ENCODE results near the gene EMSY. TPM values are rescaled to one million over a fixed set of nuclear protein-coding genes. Genes with fewer than 3 reads are reported as not detected.

EMSY gene
- total RNA-seq, 1 experiment from 2014 or later: 29.3 TPM

- Mint-ChIP-seq H3K36me3 (ENCODE audit: insufficient read depth in 1 of 3, low read depth in 3 of 3) (no peaks in the 10 kb centered on the region; a peak in 1 of 7 replicates), H3K27ac (no peak overlapping the region)
- no peak overlapping the region for H3K4ac ChIP-seq (ENCODE audit: low read depth, low read length)
Measured at GRCh38 chr11:76567261-76567660, 122.4 kb downstream of the EMSY start.

More at GRCh38 chr11:76567261-76567660, 122.4 kb downstream of the EMSY start:
- no peaks in the 10 kb centered on the region for H4K20me1 ChIP-seq (ENCODE audit: control insufficient read depth, insufficient read depth, insufficient read length)
- H3K79me1 ChIP-seq (ENCODE audit: insufficient read depth, low read depth, low read length, poor library complexity, severe bottlenecking): no peaks in the 10 kb centered on the region
- H4K8ac ChIP-seq (replicated peaks; ENCODE audit: insufficient read length, low read depth, low read length): no peak overlapping the region
- no peak overlapping the region for H3K56ac ChIP-seq (ENCODE audit: insufficient read length, low read depth, low read length)
- H4K91ac ChIP-seq (ENCODE audit: insufficient read length, low read depth, low read length): no peak overlapping the region
- no peak overlapping the region for H2BK15ac ChIP-seq (ENCODE audit: low read depth, low read length)
- DNase-seq: no peak
- H2BK20ac ChIP-seq (ENCODE audit: low read depth, low read length, poor library complexity, severe bottlenecking): no peak overlapping the region
- H3K27ac ChIP-seq (ENCODE audit: insufficient read length, low read depth, low read length): no peak overlapping the region
- H3K4me1 ChIP-seq (ENCODE audit: insufficient read depth, low read length): no peaks in the 10 kb centered on the region
- Mint-ChIP-seq H3K4me3 (no peak overlapping the region), H3K27me3 (ENCODE audit: low read depth) (no peaks in the 10 kb centered on the region; the same call in 1 of the 2 replicates), H3K4me1 (no peaks in the 10 kb centered on the region), H3K9me3 (peaks cover 2% of the 10 kb centered on the region in 2 experiments; a peak in 1 of 5 replicates)
- no peak overlapping the region for H2BK5ac ChIP-seq (ENCODE audit: insufficient read length, low read length)
- H2AK5ac ChIP-seq (ENCODE audit: insufficient read length, low read length): no peak overlapping the region
- H3K18ac ChIP-seq (ENCODE audit: insufficient read length, low read depth, low read length): no peak overlapping the region
- no peaks in the 10 kb centered on the region for H3K9me3 ChIP-seq (ENCODE audit: control insufficient read depth, low read depth, low read length)
- no peaks in the 10 kb centered on the region for H3K23me2 ChIP-seq (ENCODE audit: insufficient read length, low read depth, low read length, poor library complexity, severe bottlenecking)
- no CpG with 5 or more reads among the region's 3 CpGs for WGBS (ENCODE audit: extremely low coverage, insufficient read length, low lambda C conversion rate)
- no peak overlapping the region for H3T11ph ChIP-seq (ENCODE audit: low read length)
- no peak overlapping the region for H3K4me2 ChIP-seq (ENCODE audit: insufficient read depth, insufficient read length, low read length)
- H2BK120ac ChIP-seq (ENCODE audit: low read depth, low read length, poor library complexity, severe bottlenecking): no peak overlapping the region
- H3K14ac ChIP-seq (ENCODE audit: insufficient read depth, low read length): no peak overlapping the region
- H3K79me2 ChIP-seq (ENCODE audit: insufficient read depth, low read length): no peaks in the 10 kb centered on the region
- no peak for TF ChIP-seq CTCF (conservative IDR thresholded peaks at IDR 0.05)
- H2AFZ ChIP-seq (ENCODE audit: low read length): no peak overlapping the region
- H2BK12ac ChIP-seq (ENCODE audit: insufficient read length, low read depth, low read length): no peak overlapping the region
- H3K23ac ChIP-seq (ENCODE audit: insufficient read length, low read depth, low read length): no peak overlapping the region
- no peak overlapping the region for H3K9ac ChIP-seq (ENCODE audit: extremely low read depth, insufficient read length, low read length)
- no peak overlapping the region for H4K5ac ChIP-seq (ENCODE audit: insufficient read length, low read depth, low read length)
- H3K27me3 ChIP-seq (ENCODE audit: insufficient read depth, low read length): no peaks in the 10 kb centered on the region

Data from H9 (cell line).